ENCODE data around the gene MME.

- TF ChIP-seq RAD21 (IDR thresholded peaks at IDR 0.05) (no peak), JUND (IDR thresholded peaks at IDR 0.05) (no peak), YY1 (IDR thresholded peaks at IDR 0.05) (no peak)
- TF ChIP-seq, protein P1, sequence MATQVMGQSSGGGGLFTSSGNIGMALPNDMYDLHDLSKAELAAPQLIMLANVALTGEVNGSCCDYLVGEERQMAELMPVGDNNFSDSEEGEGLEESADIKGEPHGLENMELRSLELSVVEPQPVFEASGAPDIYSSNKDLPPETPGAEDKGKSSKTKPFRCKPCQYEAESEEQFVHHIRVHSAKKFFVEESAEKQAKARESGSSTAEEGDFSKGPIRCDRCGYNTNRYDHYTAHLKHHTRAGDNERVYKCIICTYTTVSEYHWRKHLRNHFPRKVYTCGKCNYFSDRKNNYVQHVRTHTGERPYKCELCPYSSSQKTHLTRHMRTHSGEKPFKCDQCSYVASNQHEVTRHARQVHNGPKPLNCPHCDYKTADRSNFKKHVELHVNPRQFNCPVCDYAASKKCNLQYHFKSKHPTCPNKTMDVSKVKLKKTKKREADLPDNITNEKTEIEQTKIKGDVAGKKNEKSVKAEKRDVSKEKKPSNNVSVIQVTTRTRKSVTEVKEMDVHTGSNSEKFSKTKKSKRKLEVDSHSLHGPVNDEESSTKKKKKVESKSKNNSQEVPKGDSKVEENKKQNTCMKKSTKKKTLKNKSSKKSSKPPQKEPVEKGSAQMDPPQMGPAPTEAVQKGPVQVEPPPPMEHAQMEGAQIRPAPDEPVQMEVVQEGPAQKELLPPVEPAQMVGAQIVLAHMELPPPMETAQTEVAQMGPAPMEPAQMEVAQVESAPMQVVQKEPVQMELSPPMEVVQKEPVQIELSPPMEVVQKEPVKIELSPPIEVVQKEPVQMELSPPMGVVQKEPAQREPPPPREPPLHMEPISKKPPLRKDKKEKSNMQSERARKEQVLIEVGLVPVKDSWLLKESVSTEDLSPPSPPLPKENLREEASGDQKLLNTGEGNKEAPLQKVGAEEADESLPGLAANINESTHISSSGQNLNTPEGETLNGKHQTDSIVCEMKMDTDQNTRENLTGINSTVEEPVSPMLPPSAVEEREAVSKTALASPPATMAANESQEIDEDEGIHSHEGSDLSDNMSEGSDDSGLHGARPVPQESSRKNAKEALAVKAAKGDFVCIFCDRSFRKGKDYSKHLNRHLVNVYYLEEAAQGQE (IDR thresholded peaks at IDR 0.05): no peak
- TF ChIP-seq, protein P2, sequence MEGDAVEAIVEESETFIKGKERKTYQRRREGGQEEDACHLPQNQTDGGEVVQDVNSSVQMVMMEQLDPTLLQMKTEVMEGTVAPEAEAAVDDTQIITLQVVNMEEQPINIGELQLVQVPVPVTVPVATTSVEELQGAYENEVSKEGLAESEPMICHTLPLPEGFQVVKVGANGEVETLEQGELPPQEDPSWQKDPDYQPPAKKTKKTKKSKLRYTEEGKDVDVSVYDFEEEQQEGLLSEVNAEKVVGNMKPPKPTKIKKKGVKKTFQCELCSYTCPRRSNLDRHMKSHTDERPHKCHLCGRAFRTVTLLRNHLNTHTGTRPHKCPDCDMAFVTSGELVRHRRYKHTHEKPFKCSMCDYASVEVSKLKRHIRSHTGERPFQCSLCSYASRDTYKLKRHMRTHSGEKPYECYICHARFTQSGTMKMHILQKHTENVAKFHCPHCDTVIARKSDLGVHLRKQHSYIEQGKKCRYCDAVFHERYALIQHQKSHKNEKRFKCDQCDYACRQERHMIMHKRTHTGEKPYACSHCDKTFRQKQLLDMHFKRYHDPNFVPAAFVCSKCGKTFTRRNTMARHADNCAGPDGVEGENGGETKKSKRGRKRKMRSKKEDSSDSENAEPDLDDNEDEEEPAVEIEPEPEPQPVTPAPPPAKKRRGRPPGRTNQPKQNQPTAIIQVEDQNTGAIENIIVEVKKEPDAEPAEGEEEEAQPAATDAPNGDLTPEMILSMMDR (IDR thresholded peaks at IDR 0.05; ENCODE audit: low read depth, low read length, missing input control): no peak
Measured at GRCh38 chr3:155102329-155102728, 22.2 kb downstream of the MME start.

Data from liver (tissue), 3 donors.